H1 (cell line): ENCODE results near the gene CFD. TPM values are rescaled to one million over a fixed set of nuclear protein-coding genes. Genes with fewer than 3 reads are reported as not detected.
A peak's percentile ranks its signal among the peaks of the same experiment; 100 is the strongest.

ENCODE experiments used
- CTCF ChIA-PET: fragments of 300-600 bp; sonication (Branson Sonifier 250); formaldehyde crosslinking; loops from one replicate; lab custom pipeline; 2021; ENCODE audit not compliant: partially characterized antibody; lab: Charles Lee
- POLR2A ChIA-PET: fragments of 300-600 bp; sonication (Branson Sonifier 250); formaldehyde crosslinking; loops from one replicate; lab custom pipeline; 2021; ENCODE audit warnings: inconsistent platforms; ENCODE audit not compliant: partially characterized antibody; lab: Charles Lee
- DNase-seq, 2 experiments: peaks; one replicate each; pipeline versions ENCODE4 v3.0.0 to v3.0.0-alpha.2; 2010 to 2022; ENCODE audit warnings: low spot score in 2 of 2, low read depth in 1 of 2, mixed read lengths in 1 of 2
- FAIRE-seq: peaks from 2 replicates; lab custom pipeline; 2011; peaks lifted over from hg19 to GRCh38; lab: Jason Lieb, UNC
- H2AFZ ChIP-seq: 2 replicates; pipeline ENCODE4 v1.8.1; 2012; ENCODE audit warnings: low read length, inconsistent platforms
- H2AK5ac ChIP-seq: 2 replicates; pipeline ENCODE4 v1.6.1; 2013; ENCODE audit warnings: low read depth, low read length
- H2BK120ac ChIP-seq: replicated peaks from 2 replicates; pipeline ENCODE3; 2013; ENCODE audit warnings: low read depth, low read length, inconsistent platforms
- H2BK12ac ChIP-seq: 2 replicates; pipeline ENCODE4 v1.6.1; 2013; ENCODE audit warnings: low read depth, low read length
- H2BK15ac ChIP-seq: 2 replicates; pipeline ENCODE4 v1.6.1; 2013; ENCODE audit warnings: low read length
- H2BK20ac ChIP-seq: 2 replicates; pipeline ENCODE4 v1.6.1; 2013; ENCODE audit warnings: low read length
- H2BK5ac ChIP-seq: 2 replicates; pipeline ENCODE4 v1.6.1; 2013; ENCODE audit warnings: low read depth, low read length
- H3K14ac ChIP-seq: 2 replicates; pipeline ENCODE4 v1.6.1; 2013; ENCODE audit warnings: inconsistent platforms; ENCODE audit not compliant: insufficient read length
- H3K18ac ChIP-seq: 2 replicates; pipeline ENCODE4 v1.6.1; 2013; ENCODE audit warnings: low read length; ENCODE audit errors: extremely low read depth
- H3K23ac ChIP-seq: 2 replicates; pipeline ENCODE4 v1.6.1; 2013; ENCODE audit warnings: inconsistent platforms; ENCODE audit not compliant: insufficient read length
- H3K23me2 ChIP-seq: 2 replicates; pipeline ENCODE4 v1.6.1; 2013; ENCODE audit warnings: low read depth, low read length
- H3K27ac ChIP-seq: 2 replicates; pipeline ENCODE4 v1.6.1; 2011; ENCODE audit warnings: low read depth, low read length, inconsistent platforms
- H3K27me3 ChIP-seq, 4 experiments: replicated peaks in 1 of 4; 1 replicate in 1 of 4; 2 replicates in 3 of 4; pipeline versions ENCODE4 v1.6.1 to v1.8.1; 2011 to 2013; ENCODE audit warnings: low read length in 3 of 4, mild to moderate bottlenecking in 3 of 4, inconsistent platforms in 2 of 4, mixed read lengths in 2 of 4, moderate library complexity in 1 of 4; ENCODE audit not compliant: control insufficient read depth in 3 of 4, insufficient read depth in 3 of 4; ENCODE audit errors: extremely low read depth in 1 of 4
- H3K36me3 ChIP-seq, 4 experiments: 2 replicates each; pipeline versions ENCODE4 v1.6.1 to v1.8.1; 2011 to 2013; ENCODE audit warnings: mild to moderate bottlenecking in 4 of 4, low read length in 3 of 4, moderate library complexity in 2 of 4, control low read depth in 1 of 4, inconsistent platforms in 1 of 4; ENCODE audit not compliant: insufficient read depth in 4 of 4, control insufficient read depth in 2 of 4
- H3K4ac ChIP-seq: replicated peaks from 2 replicates; pipeline ENCODE3; 2013; ENCODE audit warnings: low read length, low read depth, mixed read lengths, inconsistent platforms; ENCODE audit not compliant: insufficient read length
- H3K4me1 ChIP-seq, 4 experiments: replicated peaks in 1 of 4; 1 replicate in 1 of 4; 2 replicates in 3 of 4; pipeline versions ENCODE4 v1.6.1 to v1.8.1; 2011 to 2013; ENCODE audit warnings: low read length in 3 of 4, inconsistent platforms in 2 of 4, mixed read lengths in 1 of 4; ENCODE audit not compliant: insufficient read depth in 4 of 4, control insufficient read depth in 3 of 4
- H3K4me2 ChIP-seq, 2 experiments: 2 replicates each; pipeline versions ENCODE4 v1.6.1 to v1.8.1; 2011 to 2013; ENCODE audit warnings: low read depth in 2 of 2, low read length in 2 of 2, control low read depth in 1 of 2, inconsistent platforms in 1 of 2, mild to moderate bottlenecking in 1 of 2; ENCODE audit not compliant: insufficient read depth in 1 of 2
- H3K4me3 ChIP-seq, 4 experiments: fragments of 200-600, 300-600 bp in 1 of 4; sonication (generic), shearing (Covaris generic), sonication (Bioruptor Twin) in 1 of 4; 2 replicates each; pipeline versions ENCODE4 v1.5.1 to v1.8.1; 2011 to 2016; ENCODE audit warnings: low read length in 4 of 4, low read depth in 3 of 4, control low read depth in 2 of 4, inconsistent platforms in 2 of 4, mild to moderate bottlenecking in 2 of 4, mixed read lengths in 1 of 4, moderate library complexity in 1 of 4; ENCODE audit not compliant: insufficient read depth in 2 of 4; ENCODE audit errors: extremely low read depth in 1 of 4
- H3K56ac ChIP-seq: replicated peaks from 2 replicates; pipeline ENCODE3; 2013; ENCODE audit warnings: low read depth, mild to moderate bottlenecking, mixed read lengths, low read length, inconsistent platforms; ENCODE audit not compliant: insufficient read length
- H3K79me1 ChIP-seq: 2 replicates; pipeline ENCODE4 v1.6.1; 2013; ENCODE audit warnings: low read depth, low read length, control low read depth
- H3K79me2 ChIP-seq, 2 experiments: 2 replicates each; pipeline versions ENCODE4 v1.6.1 to v1.8.1; 2012 to 2013; ENCODE audit warnings: low read length in 2 of 2, mild to moderate bottlenecking in 2 of 2, inconsistent platforms in 1 of 2; ENCODE audit not compliant: insufficient read depth in 2 of 2, control insufficient read depth in 1 of 2
- H3K9ac ChIP-seq, 4 experiments: replicated peaks in 1 of 4; 1 replicate in 1 of 4; 2 replicates in 3 of 4; pipeline versions ENCODE4 v1.6.1 to v1.8.1; 2011 to 2013; ENCODE audit warnings: low read depth in 3 of 4, low read length in 3 of 4, control low read depth in 2 of 4, mild to moderate bottlenecking in 2 of 4, moderate library complexity in 2 of 4, inconsistent platforms in 1 of 4; ENCODE audit errors: extremely low read depth in 1 of 4
- H3K9me3 ChIP-seq, 2 experiments: 2 replicates each; pipeline versions ENCODE4 v1.6.1 to v1.8.1; 2012 to 2013; ENCODE audit warnings: mild to moderate bottlenecking in 2 of 2, moderate library complexity in 2 of 2, control low read depth in 1 of 2, inconsistent platforms in 1 of 2, low read depth in 1 of 2, low read length in 1 of 2, mixed read lengths in 1 of 2; ENCODE audit not compliant: insufficient read depth in 2 of 2
- H4K20me1 ChIP-seq, 2 experiments: replicated peaks in 1 of 2; 2 replicates each; pipeline versions ENCODE3 to v1.8.1; 2011 to 2013; ENCODE audit warnings: inconsistent platforms in 2 of 2, low read length in 2 of 2, mild to moderate bottlenecking in 1 of 2; ENCODE audit not compliant: insufficient read depth in 2 of 2, control insufficient read depth in 1 of 2
- H4K5ac ChIP-seq: 2 replicates; pipeline ENCODE4 v1.6.1; 2013; ENCODE audit warnings: low read length, low read depth, mixed read lengths, inconsistent platforms; ENCODE audit not compliant: insufficient read length
- H4K8ac ChIP-seq: 2 replicates; pipeline ENCODE4 v1.8.0; 2013; ENCODE audit warnings: mild to moderate bottlenecking, moderate library complexity, low read length, inconsistent platforms; ENCODE audit not compliant: insufficient read depth; ENCODE audit errors: extremely low read depth
- H4K91ac ChIP-seq: replicated peaks from 2 replicates; pipeline ENCODE3; 2013; ENCODE audit warnings: low read length, mixed read lengths, inconsistent platforms; ENCODE audit not compliant: insufficient read length
- CBX5 ChIP-seq: fragments of 300-800, 300-1000 bp; sonication (generic); IDR thresholded peaks from 2 replicates; pipeline ENCODE4 v1.7.1; 2016; ENCODE audit warnings: antibody characterized with exemption, low read length, low read depth
- CBX8 ChIP-seq: fragments of 300-800, 300-1000 bp; sonication (generic); IDR thresholded peaks from 2 replicates; pipeline ENCODE4 v1.7.1; 2016; ENCODE audit warnings: low read depth, low read length, borderline replicate concordance
- EP300 ChIP-seq, 2 experiments: IDR thresholded peaks; 1 replicate in 1 of 2; 2 replicates in 1 of 2; pipeline ENCODE4 v1.6.1; 2011 to 2012; ENCODE audit warnings: low read depth in 2 of 2, low read length in 2 of 2, mild to moderate bottlenecking in 2 of 2, borderline replicate concordance in 1 of 2, inconsistent platforms in 1 of 2, moderate library complexity in 1 of 2
- POLR2A ChIP-seq, 2 experiments: IDR thresholded peaks; 1 replicate in 1 of 2; 2 replicates in 1 of 2; pipeline ENCODE4 v1.6.1; 2011; ENCODE audit warnings: low read depth in 2 of 2, low read length in 2 of 2, mild to moderate bottlenecking in 2 of 2; ENCODE audit errors: control extremely low read depth in 1 of 2
- WGBS, 2 experiments: shearing (Covaris generic) in 1 of 2; methylation state at CpG; one replicate each; pipeline versions ENCODE4 v1.1.6 to v1.1.7; 2013 to 2015; ENCODE audit warnings: low lambda C conversion rate in 2 of 2, mixed read lengths in 2 of 2, inconsistent platforms in 1 of 2, low coverage in 1 of 2, missing lambda C conversion rate in 1 of 2; ENCODE audit not compliant: insufficient replicate concordance in 2 of 2, insufficient coverage in 1 of 2, insufficient read length in 1 of 2; ENCODE audit errors: extremely low coverage in 1 of 2, missing lambda C conversion rate in 1 of 2; 5-methylcytosine and 5-hydroxymethylcytosine counted together
- polyA plus RNA-seq, 7 experiments: library from polyadenylated mRNA; depleted of rRNA in 3 of 7; stranded (reverse) in 5 of 7; unstranded in 2 of 7; fragments of >200 nt in 5 of 7; fragments of 200-250 nt in 2 of 7; gene quantifications; 1 replicate in 5 of 7; 2 replicates in 1 of 7; 4 replicates in 1 of 7; pipeline versions ENCODE4 v1.2.1 to v1.2.3, GENCODE V29; 2011 to 2013; ENCODE audit warnings: missing spikeins in 2 of 7, mixed read lengths in 2 of 7
- total RNA-seq: library from RNA; stranded (reverse); fragmentation: NEBNext Ultra II Directional; extraction: Animal tissue kit (Norgen Biotek cat#: 25700); gene quantifications from 2 replicates; pipeline ENCODE4 v1.2.1, GENCODE V29; 2021

The CFD gene
- total and polyA plus RNA-seq, 2 of the 8 experiments (the other 6 are each of a cell fraction or from before 2014, with no cell fraction given), result 1.7 to 2.8 TPM

- Histone ChIP-seq H3K4me2 (no peak overlapping the region), H3K56ac (no peak overlapping the region), H2AK5ac (no peak overlapping the region), H3K23me2 (peaks cover 12% of the 10 kb centered on the region; the same call in 1 of the 2 replicates), H2BK15ac (no peak overlapping the region), H3K9ac (no peak overlapping the region), H4K5ac (no peak overlapping the region), H3K4me1 (no peaks in the 10 kb centered on the region), H3K27ac (no peak overlapping the region), H2AFZ (no peak overlapping the region), H3K18ac (no peak overlapping the region), H3K27me3 (no peaks in the 10 kb centered on the region), H4K8ac (no peak overlapping the region), H3K9me3 (no peaks in the 10 kb centered on the region), H2BK120ac (no peak overlapping the region), H3K14ac (no peak overlapping the region), H3K79me1 (peaks cover 5% of the 10 kb centered on the region; the same call in 1 of the 2 replicates), H2BK5ac (no peak overlapping the region), H2BK20ac (no peak overlapping the region), H3K4ac (no peak overlapping the region), H3K36me3 (peaks cover 12 to 50% (median 21%) of the 10 kb centered on the region in 4 experiments), H3K4me3 (no peak overlapping the region), H3K23ac (no peak overlapping the region), H4K91ac (no peak overlapping the region), H2BK12ac (no peak overlapping the region), H4K20me1 (peaks cover 2 to 21% of the 10 kb centered on the region in 2 experiments), H3K79me2 (peaks cover 0 to 7% of the 10 kb centered on the region in 2 experiments; a peak in 1 of 4 replicates)
- ChIA-PET POLR2A (interaction anchor here (0.7 to 4.0 kb wide), 17 partner anchors 9 to 241 kb away, joined by 3 to 240 read pairs (median 4); partner anchors contain the start of gene PTBP1), CTCF (interaction anchor here (0.9 to 1.9 kb wide), 3 partner anchors 9 to 73 kb away, joined by 3 to 8 read pairs (median 4); no protein-coding TSS in a partner anchor)
- FAIRE-seq, result no peak
- DNase-seq, result no peak
- WGBS, 2 experiments, result 97% methylated on average over 32 of the region's 47 CpGs; no CpG with 5 or more reads in 1 of the 2 experiments
- TF ChIP-seq CBX5 (no peak), CBX8 (no peak), POLR2A (IDR thresholded peaks at IDR 0.05; ENCODE audit: control extremely low read depth in 1 of 2, low read depth in 2 of 2, low read length in 2 of 2) (peak; percentile 51 to 68; a peak in 2 of 3 replicates), EP300 (IDR thresholded peaks at IDR 0.05; ENCODE audit: borderline replicate concordance in 1 of 2, low read depth in 2 of 2, low read length in 2 of 2) (no peak)
Observed at GRCh38 chr19:815079-815774, 44.2 kb upstream of the CFD start.
